CD14-positive monocyte (primary cell): ENCODE results near the gene COL4A1. TPM values are rescaled to one million over a fixed set of nuclear protein-coding genes. Genes with fewer than 3 reads are reported as not detected.

Experiments used
- DNase-seq, 3 donors: peaks; one replicate each; pipeline ENCODE4 v3.0.0-alpha.2; 2011 to 2022
- H2AFZ ChIP-seq: 2 replicates; pipeline ENCODE4 v1.6.0; 2012; ENCODE audit warnings: mild to moderate bottlenecking, low read depth, low read length, inconsistent platforms; ENCODE audit not compliant: insufficient read depth, poor library complexity, severe bottlenecking
- H3K27ac ChIP-seq, 2 donors: 1 replicate in 1 of 2; 2 replicates in 1 of 2; pipeline ENCODE4 v1.5.1; 2012 to 2013; ENCODE audit warnings: low read length in 2 of 2, control low read depth in 1 of 2, inconsistent platforms in 1 of 2, low read depth in 1 of 2, mild to moderate bottlenecking in 1 of 2
- H3K27me3 ChIP-seq, 2 donors: one replicate each; pipeline versions ENCODE4 v1.6.0 to v1.6.1; 2011 to 2013; ENCODE audit warnings: low read length in 2 of 2; ENCODE audit not compliant: control insufficient read depth in 2 of 2, insufficient read depth in 2 of 2
- H3K36me3 ChIP-seq, 2 donors: replicated peaks in 1 of 2; 1 replicate in 1 of 2; 2 replicates in 1 of 2; pipeline versions ENCODE4 v1.5.1 to v1.6.1; 2012 to 2013; ENCODE audit warnings: low read length in 2 of 2, control low read depth in 1 of 2, inconsistent platforms in 1 of 2, mild to moderate bottlenecking in 1 of 2; ENCODE audit not compliant: insufficient read depth in 2 of 2, control insufficient read depth in 1 of 2
- H3K4me1 ChIP-seq, 2 donors: 1 replicate in 1 of 2; 2 replicates in 1 of 2; pipeline versions ENCODE4 v1.5.1 to v1.6.1; 2012 to 2013; ENCODE audit warnings: low read length in 2 of 2, control low read depth in 1 of 2, inconsistent platforms in 1 of 2, mild to moderate bottlenecking in 1 of 2, moderate library complexity in 1 of 2; ENCODE audit not compliant: insufficient read depth in 2 of 2, control insufficient read depth in 1 of 2
- H3K4me2 ChIP-seq: replicated peaks from 2 replicates; pipeline ENCODE3; 2012; ENCODE audit warnings: low read length, moderate library complexity, mild to moderate bottlenecking; ENCODE audit not compliant: poor library complexity, severe bottlenecking; ENCODE audit errors: extremely low read depth
- H3K4me3 ChIP-seq, 3 experiments: fragments of 200-600 bp in 1 of 3; sonication (generic) in 1 of 3; replicated peaks in 1 of 3; 1 replicate in 2 of 3; 2 replicates in 1 of 3; pipeline ENCODE4 v1.5.1; 2011 to 2013; ENCODE audit warnings: low read length in 3 of 3, mild to moderate bottlenecking in 3 of 3, control low read depth in 2 of 3, low read depth in 2 of 3, inconsistent platforms in 1 of 3, moderate library complexity in 1 of 3
- H3K79me2 ChIP-seq: 2 replicates; pipeline ENCODE4 v1.6.0; 2012; ENCODE audit warnings: mild to moderate bottlenecking, control low read depth, inconsistent platforms, low read length, moderate library complexity; ENCODE audit not compliant: insufficient read depth
- H3K9ac ChIP-seq: 2 replicates; pipeline ENCODE4 v1.6.0; 2017; ENCODE audit warnings: low read length, mild to moderate bottlenecking; ENCODE audit not compliant: insufficient read depth, poor library complexity, severe bottlenecking
- H3K9me3 ChIP-seq, 2 donors: replicated peaks in 1 of 2; 1 replicate in 1 of 2; 2 replicates in 1 of 2; pipeline versions ENCODE4 v1.5.1 to v1.6.1; 2012 to 2013; ENCODE audit warnings: low read length in 2 of 2, control low read depth in 1 of 2; ENCODE audit not compliant: control insufficient read depth in 1 of 2, insufficient read depth in 1 of 2
- H4K20me1 ChIP-seq: 2 replicates; pipeline ENCODE4 v1.6.0; 2012; ENCODE audit warnings: mild to moderate bottlenecking, low read length, control low read depth, moderate library complexity; ENCODE audit not compliant: insufficient read depth
- H3K27ac Mint-ChIP-seq, 7 donors: one replicate each; pipeline ENCODE4 v1.8.0; 2020; ENCODE audit warnings: mild to moderate bottlenecking in 7 of 7, mixed read lengths in 7 of 7, moderate library complexity in 6 of 7, inconsistent platforms in 2 of 7
- H3K27me3 Mint-ChIP-seq, 3 donors: one replicate each; pipeline ENCODE4 v1.8.0; 2021 to 2022; ENCODE audit warnings: low read depth in 3 of 3, mild to moderate bottlenecking in 3 of 3, mixed read lengths in 3 of 3, moderate library complexity in 3 of 3, inconsistent platforms in 1 of 3
- H3K36me3 Mint-ChIP-seq, 2 donors: one replicate each; pipeline ENCODE4 v1.8.0; 2020; ENCODE audit warnings: mixed read lengths in 2 of 2, inconsistent platforms in 1 of 2, mild to moderate bottlenecking in 1 of 2
- H3K4me1 Mint-ChIP-seq: one replicate; pipeline ENCODE4 v1.8.0; 2020; ENCODE audit warnings: mild to moderate bottlenecking, mixed read lengths
- H3K4me3 Mint-ChIP-seq, 2 donors: one replicate each; pipeline ENCODE4 v1.8.0; 2020; ENCODE audit warnings: mild to moderate bottlenecking in 2 of 2, mixed read lengths in 2 of 2, moderate library complexity in 1 of 2
- H3K9me3 Mint-ChIP-seq, 7 donors: one replicate each; pipeline ENCODE4 v1.8.0; 2020 to 2022; ENCODE audit warnings: mixed read lengths in 7 of 7, mild to moderate bottlenecking in 6 of 7, moderate library complexity in 6 of 7, inconsistent platforms in 2 of 7
- WGBS: methylation state at CpG from one replicate; pipeline ENCODE4 v1.1.5; 2013; ENCODE audit warnings: missing lambda C conversion rate; ENCODE audit not compliant: insufficient coverage; 5-methylcytosine and 5-hydroxymethylcytosine counted together
- intact Hi-C, 2 donors: fragments of 100-400 bp; cut with micrococcal nuclease; formaldehyde crosslinking; loops; one replicate each; pipeline versions ENCODE4 v1.15.0 to v1.15.1; 2023
- polyA plus RNA-seq, 3 donors: library from polyadenylated mRNA; depleted of rRNA in 1 of 3; unstranded in 2 of 3; stranded (reverse) in 1 of 3; fragments of 300-500 nt in 2 of 3; fragments of >200 nt in 1 of 3; fragmentation: Illumina TruSeq in 2 of 3; gene quantifications; 1 replicate in 2 of 3; 2 replicates in 1 of 3; pipeline ENCODE4 v1.2.3, GENCODE V29; 2012 to 2021
- TF ChIP-seq, protein P1 (sequence below): fragments of 200-600 bp; IDR thresholded peaks from one replicate; pipeline ENCODE4 v1.8.0; 2022; ENCODE audit warnings: antibody characterized with exemption, mild to moderate bottlenecking

Gene COL4A1
- polyA plus RNA-seq, 3 donors: 0.16 to 0.25 TPM; not detected in 1

DNA sequence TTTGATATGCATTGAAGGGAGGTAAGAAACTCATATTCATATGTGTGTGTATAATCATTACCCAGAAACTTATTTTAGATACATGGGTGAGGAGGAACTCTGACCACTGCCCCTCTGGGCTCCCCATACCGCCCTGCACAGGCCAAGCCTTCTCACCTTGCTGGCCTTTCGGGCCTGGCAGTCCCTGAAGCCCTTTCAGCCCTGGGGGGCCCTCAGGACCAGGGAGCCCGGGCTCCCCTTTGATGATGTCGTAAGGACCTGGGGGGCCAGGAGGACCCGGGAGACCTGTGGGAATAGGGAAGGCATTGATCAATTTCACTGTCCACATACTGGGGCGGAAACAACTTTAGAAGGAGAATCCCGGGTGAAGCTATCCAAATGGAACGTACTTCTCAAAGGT is 142.3 kb downstream of the COL4A1 start:
- Mint-ChIP-seq H3K4me3 (no peak overlapping the region), H3K36me3 (no peaks in the 10 kb centered on the region), H3K4me1 (peaks cover 47% of the 10 kb centered on the region), H3K27me3 (peaks cover 0 to 3% (median 2%) of the 10 kb centered on the region in 3 donors), H3K9me3 (peaks cover 0 to 3% (median under 1%) of the 10 kb centered on the region in 7 donors), H3K27ac (peak overlapping the region in 1 of 7 donors; percentile 76)
- Histone ChIP-seq H3K4me3 (no peak overlapping the region), H3K4me1 (peaks cover 49 to 66% of the 10 kb centered on the region in 2 donors), H3K36me3 (no peaks in the 10 kb centered on the region), H3K27me3 (no peaks in the 10 kb centered on the region), H2AFZ (no peak overlapping the region), H3K27ac (no peak overlapping the region), H3K9me3 (no peaks in the 10 kb centered on the region), H4K20me1 (no peaks in the 10 kb centered on the region), H3K4me2 (no peak overlapping the region), H3K9ac (no peak overlapping the region), H3K79me2 (no peaks in the 10 kb centered on the region)
- intact Hi-C loops: no loop called here
- TF ChIP-seq, protein P1, sequence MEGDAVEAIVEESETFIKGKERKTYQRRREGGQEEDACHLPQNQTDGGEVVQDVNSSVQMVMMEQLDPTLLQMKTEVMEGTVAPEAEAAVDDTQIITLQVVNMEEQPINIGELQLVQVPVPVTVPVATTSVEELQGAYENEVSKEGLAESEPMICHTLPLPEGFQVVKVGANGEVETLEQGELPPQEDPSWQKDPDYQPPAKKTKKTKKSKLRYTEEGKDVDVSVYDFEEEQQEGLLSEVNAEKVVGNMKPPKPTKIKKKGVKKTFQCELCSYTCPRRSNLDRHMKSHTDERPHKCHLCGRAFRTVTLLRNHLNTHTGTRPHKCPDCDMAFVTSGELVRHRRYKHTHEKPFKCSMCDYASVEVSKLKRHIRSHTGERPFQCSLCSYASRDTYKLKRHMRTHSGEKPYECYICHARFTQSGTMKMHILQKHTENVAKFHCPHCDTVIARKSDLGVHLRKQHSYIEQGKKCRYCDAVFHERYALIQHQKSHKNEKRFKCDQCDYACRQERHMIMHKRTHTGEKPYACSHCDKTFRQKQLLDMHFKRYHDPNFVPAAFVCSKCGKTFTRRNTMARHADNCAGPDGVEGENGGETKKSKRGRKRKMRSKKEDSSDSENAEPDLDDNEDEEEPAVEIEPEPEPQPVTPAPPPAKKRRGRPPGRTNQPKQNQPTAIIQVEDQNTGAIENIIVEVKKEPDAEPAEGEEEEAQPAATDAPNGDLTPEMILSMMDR: no peak
- 90% methylated on average over 5 of the region's 8 CpGs for WGBS
- no peak for DNase-seq

DNA sequence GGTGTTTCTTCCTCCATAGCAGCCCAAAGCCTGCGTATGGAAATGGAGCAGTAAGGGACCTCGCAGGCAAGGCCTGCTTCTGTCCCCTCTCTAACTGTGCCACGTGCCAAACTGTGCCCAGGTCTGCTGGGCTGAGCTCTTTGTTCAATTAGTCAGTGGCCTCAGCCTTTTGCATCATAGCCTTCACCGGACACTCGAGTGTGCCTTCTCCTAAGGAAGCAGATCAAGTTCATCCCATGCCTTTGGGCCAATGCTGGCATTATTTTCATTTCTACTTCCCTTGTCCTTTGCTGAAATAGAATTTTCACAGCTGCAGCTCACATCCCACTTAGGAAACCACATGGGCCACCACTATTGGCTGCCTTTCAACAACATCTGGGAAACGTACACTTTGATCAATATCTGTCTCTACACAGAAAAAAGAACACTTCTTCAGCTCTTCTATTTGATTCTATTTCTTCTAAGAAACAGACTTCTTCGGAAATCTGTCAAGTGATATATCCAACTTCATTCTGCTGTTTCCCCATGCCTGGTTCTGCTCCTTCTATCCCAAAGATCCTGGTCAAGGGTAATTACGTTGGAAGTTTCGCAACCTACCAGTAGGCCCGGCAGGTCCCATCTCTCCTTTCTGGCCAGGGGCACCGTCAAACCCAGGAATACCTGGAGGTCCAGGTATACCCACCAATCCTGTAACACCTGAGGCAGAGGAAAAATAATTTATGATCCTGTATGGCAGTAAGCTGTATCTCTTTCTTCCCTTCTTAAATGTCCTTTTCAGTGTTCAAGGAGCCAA is 143.9 kb downstream of the COL4A1 start:
- H3K4me3 Mint-ChIP-seq: no peak overlapping the region
- no peaks in the 10 kb centered on the region for H3K27me3 ChIP-seq
- peaks cover 53% of the 10 kb centered on the region for H3K4me1 Mint-ChIP-seq
- intact Hi-C loops: no loop called here
- peaks cover 0 to 2% (median 0%) of the 10 kb centered on the region in 3 donors for H3K27me3 Mint-ChIP-seq
- peak overlapping the region; percentile 37 to 99 for H3K27ac ChIP-seq
- H3K9me3 ChIP-seq: no peaks in the 10 kb centered on the region
- no peaks in the 10 kb centered on the region for H4K20me1 ChIP-seq
- no peak overlapping the region for H3K4me3 ChIP-seq
- H3K9me3 Mint-ChIP-seq: peaks cover 0 to 3% (median 0%) of the 10 kb centered on the region in 7 donors
- 40% methylated on average over 7 of the region's 11 CpGs for WGBS
- H3K36me3 Mint-ChIP-seq: no peaks in the 10 kb centered on the region
- no peak overlapping the region for H2AFZ ChIP-seq
- no peaks in the 10 kb centered on the region for H3K36me3 ChIP-seq
- TF ChIP-seq, protein P1: no peak
- H3K79me2 ChIP-seq: no peaks in the 10 kb centered on the region
- DNase-seq: peak in 2 of 3 donors; percentile 33 to 43
- H3K27ac Mint-ChIP-seq: peak overlapping the region; percentile 53 to 100 (median 98)
- H3K9ac ChIP-seq: no peak overlapping the region
- peaks cover 61 to 78% of the 10 kb centered on the region in 2 donors for H3K4me1 ChIP-seq
- no peak overlapping the region for H3K4me2 ChIP-seq
